ENCODE results near the gene KCNC1. TPM values are rescaled to one million over a fixed set of nuclear protein-coding genes. Genes with fewer than 3 reads are reported as not detected.

Gene KCNC1
- total RNA-seq, 1 experiment from 2014 or later: 0.20 TPM

DNA sequence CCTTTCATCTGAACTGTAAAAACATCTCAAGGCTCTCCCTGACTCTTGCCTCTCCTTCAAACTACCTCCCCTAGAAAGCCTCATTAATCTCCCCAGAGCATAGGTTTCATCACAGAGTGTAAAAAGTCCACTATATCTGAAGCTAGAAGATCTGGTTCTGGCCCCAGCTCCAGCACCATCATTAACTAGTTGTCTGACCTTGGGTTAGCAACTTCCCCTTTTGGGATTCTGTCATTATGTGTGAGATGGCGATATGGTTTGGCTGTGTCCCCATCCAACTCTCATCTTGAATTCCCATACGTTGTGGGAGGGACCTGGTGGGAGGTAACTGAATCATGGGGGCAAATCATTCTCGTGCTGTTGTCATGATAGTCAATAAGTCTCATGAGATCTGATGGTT, 97.3 kb downstream of the KCNC1 start (continued):
- TF ChIP-seq ELF4 (CRISPR knock-in tag; IDR thresholded peaks at IDR 0.05; ENCODE audit: low read depth): no peak
- TF ChIP-seq, protein P1, sequence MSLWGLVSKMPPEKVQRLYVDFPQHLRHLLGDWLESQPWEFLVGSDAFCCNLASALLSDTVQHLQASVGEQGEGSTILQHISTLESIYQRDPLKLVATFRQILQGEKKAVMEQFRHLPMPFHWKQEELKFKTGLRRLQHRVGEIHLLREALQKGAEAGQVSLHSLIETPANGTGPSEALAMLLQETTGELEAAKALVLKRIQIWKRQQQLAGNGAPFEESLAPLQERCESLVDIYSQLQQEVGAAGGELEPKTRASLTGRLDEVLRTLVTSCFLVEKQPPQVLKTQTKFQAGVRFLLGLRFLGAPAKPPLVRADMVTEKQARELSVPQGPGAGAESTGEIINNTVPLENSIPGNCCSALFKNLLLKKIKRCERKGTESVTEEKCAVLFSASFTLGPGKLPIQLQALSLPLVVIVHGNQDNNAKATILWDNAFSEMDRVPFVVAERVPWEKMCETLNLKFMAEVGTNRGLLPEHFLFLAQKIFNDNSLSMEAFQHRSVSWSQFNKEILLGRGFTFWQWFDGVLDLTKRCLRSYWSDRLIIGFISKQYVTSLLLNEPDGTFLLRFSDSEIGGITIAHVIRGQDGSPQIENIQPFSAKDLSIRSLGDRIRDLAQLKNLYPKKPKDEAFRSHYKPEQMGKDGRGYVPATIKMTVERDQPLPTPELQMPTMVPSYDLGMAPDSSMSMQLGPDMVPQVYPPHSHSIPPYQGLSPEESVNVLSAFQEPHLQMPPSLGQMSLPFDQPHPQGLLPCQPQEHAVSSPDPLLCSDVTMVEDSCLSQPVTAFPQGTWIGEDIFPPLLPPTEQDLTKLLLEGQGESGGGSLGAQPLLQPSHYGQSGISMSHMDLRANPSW (CRISPR knock-in tag; conservative IDR thresholded peaks at IDR 0.05; ENCODE audit: low read depth): no peak
- TF ChIP-seq ZBTB21 (CRISPR knock-in tag; IDR thresholded peaks at IDR 0.05; ENCODE audit: borderline replicate concordance): no peak
- TF ChIP-seq OVOL2 (CRISPR knock-in tag; IDR thresholded peaks at IDR 0.05; ENCODE audit: borderline replicate concordance): no peak
- TF ChIP-seq, protein P2, sequence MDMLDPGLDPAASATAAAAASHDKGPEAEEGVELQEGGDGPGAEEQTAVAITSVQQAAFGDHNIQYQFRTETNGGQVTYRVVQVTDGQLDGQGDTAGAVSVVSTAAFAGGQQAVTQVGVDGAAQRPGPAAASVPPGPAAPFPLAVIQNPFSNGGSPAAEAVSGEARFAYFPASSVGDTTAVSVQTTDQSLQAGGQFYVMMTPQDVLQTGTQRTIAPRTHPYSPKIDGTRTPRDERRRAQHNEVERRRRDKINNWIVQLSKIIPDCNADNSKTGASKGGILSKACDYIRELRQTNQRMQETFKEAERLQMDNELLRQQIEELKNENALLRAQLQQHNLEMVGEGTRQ (CRISPR knock-in tag; IDR thresholded peaks at IDR 0.05): no peak
- TF ChIP-seq, protein P3, sequence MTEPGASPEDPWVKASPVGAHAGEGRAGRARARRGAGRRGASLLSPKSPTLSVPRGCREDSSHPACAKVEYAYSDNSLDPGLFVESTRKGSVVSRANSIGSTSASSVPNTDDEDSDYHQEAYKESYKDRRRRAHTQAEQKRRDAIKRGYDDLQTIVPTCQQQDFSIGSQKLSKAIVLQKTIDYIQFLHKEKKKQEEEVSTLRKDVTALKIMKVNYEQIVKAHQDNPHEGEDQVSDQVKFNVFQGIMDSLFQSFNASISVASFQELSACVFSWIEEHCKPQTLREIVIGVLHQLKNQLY (CRISPR knock-in tag; IDR thresholded peaks at IDR 0.05): no peak
- TF ChIP-seq, protein P4, sequence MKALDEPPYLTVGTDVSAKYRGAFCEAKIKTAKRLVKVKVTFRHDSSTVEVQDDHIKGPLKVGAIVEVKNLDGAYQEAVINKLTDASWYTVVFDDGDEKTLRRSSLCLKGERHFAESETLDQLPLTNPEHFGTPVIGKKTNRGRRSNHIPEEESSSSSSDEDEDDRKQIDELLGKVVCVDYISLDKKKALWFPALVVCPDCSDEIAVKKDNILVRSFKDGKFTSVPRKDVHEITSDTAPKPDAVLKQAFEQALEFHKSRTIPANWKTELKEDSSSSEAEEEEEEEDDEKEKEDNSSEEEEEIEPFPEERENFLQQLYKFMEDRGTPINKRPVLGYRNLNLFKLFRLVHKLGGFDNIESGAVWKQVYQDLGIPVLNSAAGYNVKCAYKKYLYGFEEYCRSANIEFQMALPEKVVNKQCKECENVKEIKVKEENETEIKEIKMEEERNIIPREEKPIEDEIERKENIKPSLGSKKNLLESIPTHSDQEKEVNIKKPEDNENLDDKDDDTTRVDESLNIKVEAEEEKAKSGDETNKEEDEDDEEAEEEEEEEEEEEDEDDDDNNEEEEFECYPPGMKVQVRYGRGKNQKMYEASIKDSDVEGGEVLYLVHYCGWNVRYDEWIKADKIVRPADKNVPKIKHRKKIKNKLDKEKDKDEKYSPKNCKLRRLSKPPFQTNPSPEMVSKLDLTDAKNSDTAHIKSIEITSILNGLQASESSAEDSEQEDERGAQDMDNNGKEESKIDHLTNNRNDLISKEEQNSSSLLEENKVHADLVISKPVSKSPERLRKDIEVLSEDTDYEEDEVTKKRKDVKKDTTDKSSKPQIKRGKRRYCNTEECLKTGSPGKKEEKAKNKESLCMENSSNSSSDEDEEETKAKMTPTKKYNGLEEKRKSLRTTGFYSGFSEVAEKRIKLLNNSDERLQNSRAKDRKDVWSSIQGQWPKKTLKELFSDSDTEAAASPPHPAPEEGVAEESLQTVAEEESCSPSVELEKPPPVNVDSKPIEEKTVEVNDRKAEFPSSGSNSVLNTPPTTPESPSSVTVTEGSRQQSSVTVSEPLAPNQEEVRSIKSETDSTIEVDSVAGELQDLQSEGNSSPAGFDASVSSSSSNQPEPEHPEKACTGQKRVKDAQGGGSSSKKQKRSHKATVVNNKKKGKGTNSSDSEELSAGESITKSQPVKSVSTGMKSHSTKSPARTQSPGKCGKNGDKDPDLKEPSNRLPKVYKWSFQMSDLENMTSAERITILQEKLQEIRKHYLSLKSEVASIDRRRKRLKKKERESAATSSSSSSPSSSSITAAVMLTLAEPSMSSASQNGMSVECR (CRISPR knock-in tag; IDR thresholded peaks at IDR 0.05; ENCODE audit: borderline replicate concordance): no peak

Other genes starting within 250 kb of the KCNC1 start
- gene USH1C, start 190.4 kb upstream of the KCNC1 start, total RNA-seq (2021): 3.3 to 3.9 TPM (median 3.7 TPM) in 3 replicates
- 1.4 to 3.5 TPM (median 2.1 TPM) in 3 replicates for gene OTOG, start 187.5 kb upstream of the KCNC1 start, total RNA-seq (2021)
- gene MYOD1, start 15.2 kb upstream of the KCNC1 start, total RNA-seq (2021): not detected in 3 replicates